ENCODE results near the gene NOL3. TPM values are rescaled to one million over a fixed set of nuclear protein-coding genes. Genes with fewer than 3 reads are reported as not detected.
A peak's percentile ranks its signal among the peaks of the same experiment; 100 is the strongest.
"Not testable (repeated sequence)": the region's sequence is repeated elsewhere in the genome, so short reads cannot be mapped to it uniquely, and the experiment has no call there.

The NOL3 gene
- total RNA-seq (10 to 100 TPM; 29.5 to 36.7 TPM), polyA plus RNA-seq (ENCODE audit: insufficient read length in 6 of 6) (10 to 100 TPM; 11.9 to 19.6 (median 17.3) TPM)
- long read RNA-seq, donor 1, partial matches to known transcripts: 16 of 22 reads
- long read RNA-seq, donor 1, other reads (novel, unspliced or antisense): 5 of 22 reads
- long read RNA-seq, donor 2, partial matches to known transcripts: 7 of 18 reads
- long read RNA-seq, donor 2, other reads (novel, unspliced or antisense): 11 of 18 reads
- long read RNA-seq, donor 3: 0 reads
- long read RNA-seq, donor 4, partial matches to known transcripts: 26 of 38 reads
- long read RNA-seq, donor 4, other reads (novel, unspliced or antisense): 6 of 38 reads
- long read RNA-seq, donor 5, partial matches to known transcripts: 16 of 17 reads
- long read RNA-seq, donor 5, other reads (novel, unspliced or antisense): 0 of 17 reads
- long read RNA-seq, donor 6, partial matches to known transcripts: 5 of 6 reads
- long read RNA-seq, donor 6, other reads (novel, unspliced or antisense): 0 of 6 reads
- long read RNA-seq, donor 7, partial matches to known transcripts: 0 of 1 reads
- long read RNA-seq, donor 7, other reads (novel, unspliced or antisense): 0 of 1 reads
- long read RNA-seq, donor 8, partial matches to known transcripts: 103 of 103 reads
- long read RNA-seq, donor 8, other reads (novel, unspliced or antisense): 0 of 103 reads
- long read RNA-seq, donor 9: 0 reads
- long read RNA-seq, donor 10, partial matches to known transcripts: 37 of 57 reads
- long read RNA-seq, donor 10, other reads (novel, unspliced or antisense): 10 of 57 reads
- long read RNA-seq, donor 11: 0 reads
- long read RNA-seq, donor 12, partial matches to known transcripts: 0 of 2 reads
- long read RNA-seq, donor 12, other reads (novel, unspliced or antisense): 0 of 2 reads

DNA sequence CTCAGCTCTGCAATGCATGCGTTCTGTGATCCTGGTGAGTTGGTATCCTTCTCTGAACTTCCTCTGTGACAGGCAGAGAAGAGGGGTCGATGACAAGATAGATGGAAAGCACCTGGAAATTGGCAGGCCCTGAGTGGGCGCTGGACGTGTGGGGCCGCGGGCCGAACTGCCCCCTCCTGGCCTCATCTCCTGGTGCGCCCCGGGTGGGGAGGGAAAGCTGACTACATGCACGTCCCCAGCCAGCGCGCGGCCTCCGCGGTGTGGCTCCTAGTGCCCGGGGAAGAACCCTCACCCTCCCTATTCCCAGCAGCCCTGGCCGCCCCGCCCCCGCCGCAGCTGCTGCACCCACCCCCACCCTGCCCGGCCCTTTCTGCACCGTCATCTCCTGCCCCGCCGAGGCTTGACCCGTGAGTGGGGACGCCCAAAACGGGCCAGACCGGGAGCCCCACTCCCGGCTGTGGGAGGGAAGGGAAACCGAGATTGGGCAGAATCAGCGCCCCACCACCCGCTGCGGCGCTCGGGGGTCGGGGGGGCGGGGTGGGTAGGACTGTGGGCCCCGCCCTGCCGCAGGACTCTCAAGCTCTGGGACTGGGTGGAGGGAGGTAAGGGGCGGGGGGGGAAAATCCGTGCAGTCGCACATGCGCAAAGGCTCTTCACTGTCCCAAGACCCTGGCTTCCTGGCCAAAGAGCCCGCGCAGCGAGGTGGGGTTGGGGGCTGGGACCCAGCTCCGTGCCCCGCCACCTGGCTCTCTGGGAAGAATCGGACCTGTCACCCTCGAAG lies at the start of gene NOL3:
TSS of gene NOL3 (plus strand) at position 371 of the 781 bp plus-strand sequence.
- TF ChIP-seq, protein P1, sequence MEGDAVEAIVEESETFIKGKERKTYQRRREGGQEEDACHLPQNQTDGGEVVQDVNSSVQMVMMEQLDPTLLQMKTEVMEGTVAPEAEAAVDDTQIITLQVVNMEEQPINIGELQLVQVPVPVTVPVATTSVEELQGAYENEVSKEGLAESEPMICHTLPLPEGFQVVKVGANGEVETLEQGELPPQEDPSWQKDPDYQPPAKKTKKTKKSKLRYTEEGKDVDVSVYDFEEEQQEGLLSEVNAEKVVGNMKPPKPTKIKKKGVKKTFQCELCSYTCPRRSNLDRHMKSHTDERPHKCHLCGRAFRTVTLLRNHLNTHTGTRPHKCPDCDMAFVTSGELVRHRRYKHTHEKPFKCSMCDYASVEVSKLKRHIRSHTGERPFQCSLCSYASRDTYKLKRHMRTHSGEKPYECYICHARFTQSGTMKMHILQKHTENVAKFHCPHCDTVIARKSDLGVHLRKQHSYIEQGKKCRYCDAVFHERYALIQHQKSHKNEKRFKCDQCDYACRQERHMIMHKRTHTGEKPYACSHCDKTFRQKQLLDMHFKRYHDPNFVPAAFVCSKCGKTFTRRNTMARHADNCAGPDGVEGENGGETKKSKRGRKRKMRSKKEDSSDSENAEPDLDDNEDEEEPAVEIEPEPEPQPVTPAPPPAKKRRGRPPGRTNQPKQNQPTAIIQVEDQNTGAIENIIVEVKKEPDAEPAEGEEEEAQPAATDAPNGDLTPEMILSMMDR (IDR thresholded peaks at IDR 0.05): no peak
- Histone ChIP-seq H3K27me3 (peaks cover 11 to 90% of the 10 kb centered on the region in 2 donors), H3K4me3 (peak within 1 kb of the TSS; percentile 29 to 43), H3K4me1 (peaks cover 30 to 66% of the 10 kb centered on the region in 2 donors), H3K27ac (peak within 1 kb of the TSS; percentile 81 to 90), H3K36me3 (no peaks in the 10 kb centered on the region), H3K9me3 (no peaks in the 10 kb centered on the region)
- intact Hi-C loops (cut with DNase I): no loop called here
- DNase-seq (peak; percentile 61 to 95 (median 82)), ATAC-seq (peak; percentile 72)

GRCh38 chr16:67122799-67123198 lies 47.5 kb upstream of the NOL3 start:
- H3K27me3 ChIP-seq; H3K4me1 ChIP-seq; H3K9me3 ChIP-seq; H3K27ac ChIP-seq; ATAC-seq; intact Hi-C loops (cut with DNase I); H3K4me3 ChIP-seq; DNase-seq: not testable (repeated sequence)
- peaks cover 0 to 81% of the 10 kb centered on the region in 2 donors for H3K36me3 ChIP-seq

DNA sequence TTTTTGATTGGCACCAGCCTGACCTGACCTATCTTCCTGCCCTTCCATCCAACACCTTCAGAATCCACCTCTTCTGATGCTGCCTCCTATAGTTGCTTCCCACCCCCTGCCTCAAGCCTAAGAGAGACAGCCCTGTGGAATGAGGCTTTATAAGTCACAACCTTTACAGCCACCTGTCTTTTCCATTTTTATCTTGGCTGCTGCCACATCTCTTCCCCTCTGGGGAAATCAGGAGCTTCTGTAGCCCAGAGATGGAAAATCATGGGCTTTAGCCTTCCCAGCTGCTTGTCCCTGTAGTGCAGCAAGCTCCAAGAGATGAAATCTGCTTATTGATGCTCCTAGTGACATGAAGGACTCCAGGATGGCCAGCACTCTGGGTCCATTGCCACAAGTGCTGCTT lies 41.9 kb upstream of the NOL3 start:
- no peak overlapping the region for H3K4me3 ChIP-seq
- intact Hi-C loops (cut with DNase I): no loop called here
- H3K36me3 ChIP-seq: peaks cover 0 to 89% of the 10 kb centered on the region in 2 donors
- TF ChIP-seq, protein P1 (IDR thresholded peaks at IDR 0.05): no peak
- H3K27me3 ChIP-seq: no peaks in the 10 kb centered on the region
- H3K9me3 ChIP-seq: no peaks in the 10 kb centered on the region
- no peak overlapping the region for H3K27ac ChIP-seq
- no peaks in the 10 kb centered on the region for H3K4me1 ChIP-seq
- no peak for DNase-seq
- ATAC-seq: no peak

- TF ChIP-seq, protein P1 (IDR thresholded peaks at IDR 0.05): no peak
- no peak for ATAC-seq
Measured at GRCh38 chr16:67128887-67129286, 41.5 kb upstream of the NOL3 start.

GRCh38 chr16:67129422-67129821 lies 40.9 kb upstream of the NOL3 start:
- ATAC-seq (no peak), DNase-seq (no peak)
- H3K27me3 ChIP-seq: no peaks in the 10 kb centered on the region
- TF ChIP-seq, protein P1 (IDR thresholded peaks at IDR 0.05): no peak
- no peaks in the 10 kb centered on the region for H3K9me3 ChIP-seq
- H3K4me1 ChIP-seq: no peaks in the 10 kb centered on the region
- H3K4me3 ChIP-seq: no peak overlapping the region
- H3K36me3 ChIP-seq: peaks cover 0 to 89% of the 10 kb centered on the region in 2 donors
- intact Hi-C loops (cut with DNase I): no loop called here
- H3K27ac ChIP-seq: no peak overlapping the region

More at GRCh38 chr16:67128887-67129286, 41.5 kb upstream of the NOL3 start:
- no peaks in the 10 kb centered on the region for H3K4me1 ChIP-seq
- no peaks in the 10 kb centered on the region for H3K27me3 ChIP-seq
- H3K4me3 ChIP-seq: no peak overlapping the region
- DNase-seq: no peak
- H3K9me3 ChIP-seq: no peaks in the 10 kb centered on the region
- peaks cover 0 to 89% of the 10 kb centered on the region in 2 donors for H3K36me3 ChIP-seq
- intact Hi-C loops (cut with DNase I): no loop called here
- no peak overlapping the region for H3K27ac ChIP-seq
